Suprapubic skin (tissue), 3 donors: ENCODE measurements around the gene MORC3.

ENCODE experiments used
- POLR2A ChIP-seq, 2 donors: fragments of 450-650 bp; IDR thresholded peaks; one replicate each; pipeline ENCODE4 v1.6.1; 2017; ENCODE audit warnings: antibody characterized with exemption in 2 of 2, mild to moderate bottlenecking in 2 of 2, moderate library complexity in 2 of 2
- TF ChIP-seq, protein P1 (sequence below), 2 donors: fragments of 200-600 bp in 1 of 2; fragments of 450-650 bp in 1 of 2; sonication (generic) in 1 of 2; IDR thresholded peaks; one replicate each; pipeline ENCODE4 v1.5.1; 2016 to 2019; ENCODE audit warnings: antibody characterized with exemption in 2 of 2, mild to moderate bottlenecking in 1 of 2, moderate library complexity in 1 of 2

DNA sequence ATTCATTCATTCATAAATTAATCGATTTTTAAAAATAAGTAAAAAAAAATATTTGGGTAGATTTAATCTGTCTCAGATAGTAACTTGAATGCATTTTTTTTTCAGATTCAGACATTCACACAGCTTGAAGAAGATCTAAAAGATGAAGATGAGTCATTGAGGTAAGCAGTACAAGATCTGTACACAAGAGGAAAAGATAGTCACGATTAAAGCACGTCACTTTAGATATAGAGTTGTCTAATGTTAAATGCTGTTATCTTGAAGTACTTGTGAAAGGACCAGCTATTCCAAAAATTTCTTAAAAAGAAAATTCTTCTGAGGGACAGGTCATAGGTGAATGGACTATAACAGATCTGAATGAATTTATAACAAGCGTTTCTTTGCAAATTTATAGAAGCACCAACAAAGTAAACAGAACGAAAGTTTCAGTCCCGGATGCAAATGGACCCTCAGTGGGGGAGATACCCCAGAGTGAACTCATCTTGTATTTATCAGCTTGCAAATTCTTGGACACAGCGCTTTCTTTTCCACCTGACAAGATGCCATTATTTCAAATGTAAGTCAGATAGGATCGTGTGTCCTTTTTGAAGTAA, 31.2 kb upstream of the MORC3 start:
- TF ChIP-seq, protein P1, sequence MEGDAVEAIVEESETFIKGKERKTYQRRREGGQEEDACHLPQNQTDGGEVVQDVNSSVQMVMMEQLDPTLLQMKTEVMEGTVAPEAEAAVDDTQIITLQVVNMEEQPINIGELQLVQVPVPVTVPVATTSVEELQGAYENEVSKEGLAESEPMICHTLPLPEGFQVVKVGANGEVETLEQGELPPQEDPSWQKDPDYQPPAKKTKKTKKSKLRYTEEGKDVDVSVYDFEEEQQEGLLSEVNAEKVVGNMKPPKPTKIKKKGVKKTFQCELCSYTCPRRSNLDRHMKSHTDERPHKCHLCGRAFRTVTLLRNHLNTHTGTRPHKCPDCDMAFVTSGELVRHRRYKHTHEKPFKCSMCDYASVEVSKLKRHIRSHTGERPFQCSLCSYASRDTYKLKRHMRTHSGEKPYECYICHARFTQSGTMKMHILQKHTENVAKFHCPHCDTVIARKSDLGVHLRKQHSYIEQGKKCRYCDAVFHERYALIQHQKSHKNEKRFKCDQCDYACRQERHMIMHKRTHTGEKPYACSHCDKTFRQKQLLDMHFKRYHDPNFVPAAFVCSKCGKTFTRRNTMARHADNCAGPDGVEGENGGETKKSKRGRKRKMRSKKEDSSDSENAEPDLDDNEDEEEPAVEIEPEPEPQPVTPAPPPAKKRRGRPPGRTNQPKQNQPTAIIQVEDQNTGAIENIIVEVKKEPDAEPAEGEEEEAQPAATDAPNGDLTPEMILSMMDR (IDR thresholded peaks at IDR 0.05), result no peak
- TF ChIP-seq POLR2A (IDR thresholded peaks at IDR 0.05), result no peak
